ENCODE measurements around the gene PDE6D. TPM values are rescaled to one million over a fixed set of nuclear protein-coding genes. Genes with fewer than 3 reads are reported as not detected.

Gene PDE6D
- total RNA-seq, 4 donors from 2014 or later, result 13.5 to 24.0 (median 16.1) TPM

DNA sequence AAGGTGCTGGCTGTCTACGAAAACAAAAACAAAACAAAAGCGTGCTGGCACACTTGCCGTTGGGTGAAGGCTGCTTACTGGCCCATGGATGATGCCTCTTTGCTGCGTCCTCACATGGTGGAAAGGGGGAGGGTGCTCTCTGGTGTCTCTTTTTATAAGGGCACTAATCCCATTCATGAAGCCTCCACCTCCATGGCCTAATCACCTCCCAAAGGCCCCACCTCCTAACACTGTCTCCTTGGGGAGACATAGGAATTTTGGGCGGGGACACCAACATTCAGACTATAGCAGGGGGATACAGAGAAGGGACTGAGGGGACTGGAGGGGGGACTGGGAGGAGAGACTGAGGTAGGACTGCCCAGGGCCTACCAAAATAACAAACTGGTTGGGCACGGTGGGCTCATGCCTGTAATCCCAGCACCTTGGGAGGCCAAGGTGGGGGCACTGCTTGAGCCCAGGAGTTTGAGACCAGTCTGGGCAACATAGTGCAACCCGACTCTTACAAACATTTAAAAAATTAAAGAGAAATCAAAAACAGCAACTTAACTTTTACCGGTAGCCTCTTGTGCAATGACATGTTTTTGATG is 58.3 kb downstream of the PDE6D start:
- Histone ChIP-seq H3K27me3 (no peaks in the 10 kb centered on the region), H3K36me3 (no peaks in the 10 kb centered on the region), H3K4me3 (no peak overlapping the region), H3K9me3 (no peaks in the 10 kb centered on the region), H3K27ac (no peak overlapping the region), H3K4me1 (no peaks in the 10 kb centered on the region)
- no peak for DNase-seq
- no peak for TF ChIP-seq POLR2A (IDR thresholded peaks at IDR 0.05)
- TF ChIP-seq, protein P1, sequence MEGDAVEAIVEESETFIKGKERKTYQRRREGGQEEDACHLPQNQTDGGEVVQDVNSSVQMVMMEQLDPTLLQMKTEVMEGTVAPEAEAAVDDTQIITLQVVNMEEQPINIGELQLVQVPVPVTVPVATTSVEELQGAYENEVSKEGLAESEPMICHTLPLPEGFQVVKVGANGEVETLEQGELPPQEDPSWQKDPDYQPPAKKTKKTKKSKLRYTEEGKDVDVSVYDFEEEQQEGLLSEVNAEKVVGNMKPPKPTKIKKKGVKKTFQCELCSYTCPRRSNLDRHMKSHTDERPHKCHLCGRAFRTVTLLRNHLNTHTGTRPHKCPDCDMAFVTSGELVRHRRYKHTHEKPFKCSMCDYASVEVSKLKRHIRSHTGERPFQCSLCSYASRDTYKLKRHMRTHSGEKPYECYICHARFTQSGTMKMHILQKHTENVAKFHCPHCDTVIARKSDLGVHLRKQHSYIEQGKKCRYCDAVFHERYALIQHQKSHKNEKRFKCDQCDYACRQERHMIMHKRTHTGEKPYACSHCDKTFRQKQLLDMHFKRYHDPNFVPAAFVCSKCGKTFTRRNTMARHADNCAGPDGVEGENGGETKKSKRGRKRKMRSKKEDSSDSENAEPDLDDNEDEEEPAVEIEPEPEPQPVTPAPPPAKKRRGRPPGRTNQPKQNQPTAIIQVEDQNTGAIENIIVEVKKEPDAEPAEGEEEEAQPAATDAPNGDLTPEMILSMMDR (IDR thresholded peaks at IDR 0.05), result no peak
- intact Hi-C loops (cut with DNase I), result no loop called here
- WGBS, 2 donors, result 87 to 91% methylated on average over 7 of the region's 8 CpGs

DNA sequence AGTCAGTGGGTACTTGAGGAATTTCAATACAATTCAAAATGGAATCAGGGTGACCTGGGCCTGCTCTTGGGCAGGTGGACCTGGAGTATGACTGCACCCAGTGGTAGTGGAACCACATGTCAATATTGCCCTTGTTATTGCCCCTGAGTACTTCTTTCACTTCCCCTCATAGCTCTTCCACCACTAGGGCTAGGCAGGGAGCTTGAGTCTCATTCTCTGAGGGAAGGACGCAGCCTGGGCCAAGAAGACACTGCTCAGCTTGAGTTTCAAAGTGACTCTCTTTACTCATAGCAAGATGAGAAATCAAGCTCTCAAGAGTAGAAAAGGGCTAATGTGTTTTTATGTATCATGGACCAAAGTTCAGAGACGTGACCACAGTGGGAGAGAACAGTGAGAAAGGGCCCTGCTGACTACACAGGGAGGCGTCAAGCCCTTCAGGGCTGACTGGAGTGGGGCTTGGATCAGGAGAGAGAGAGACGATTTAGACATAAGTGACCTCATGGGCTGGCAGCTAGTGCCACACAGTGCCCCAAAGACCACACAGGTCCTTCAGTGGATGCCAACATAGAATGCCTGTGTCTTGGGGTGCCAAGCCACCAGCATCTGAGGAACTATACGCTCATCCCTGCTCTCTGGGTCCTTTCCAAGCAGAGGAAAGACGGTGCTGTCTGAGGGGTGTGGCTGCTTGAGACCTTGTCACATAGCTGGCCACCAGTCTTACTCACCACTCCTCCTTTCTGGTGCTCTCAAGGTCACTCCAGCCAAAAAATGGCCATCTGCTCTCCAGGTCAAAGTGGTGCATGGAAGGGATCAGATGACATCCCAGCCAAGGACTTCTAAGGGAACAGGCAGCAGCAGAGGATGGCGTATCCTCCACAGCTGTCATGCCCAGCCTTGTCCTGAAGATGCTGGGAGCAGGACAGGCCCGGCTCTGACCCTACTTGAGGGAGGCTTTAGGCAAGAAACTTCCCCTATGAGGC is 59.8 kb downstream of the PDE6D start:
- Histone ChIP-seq H3K36me3 (no peaks in the 10 kb centered on the region), H3K4me3 (no peak overlapping the region), H3K4me1 (no peaks in the 10 kb centered on the region), H3K27ac (no peak overlapping the region), H3K27me3 (no peaks in the 10 kb centered on the region), H3K9me3 (no peaks in the 10 kb centered on the region)
- intact Hi-C loops (cut with DNase I), result no loop called here
- no peak for DNase-seq
- TF ChIP-seq, protein P1 (IDR thresholded peaks at IDR 0.05), result no peak
- TF ChIP-seq POLR2A (IDR thresholded peaks at IDR 0.05), result no peak
- WGBS, 2 donors, result 60 to 61% methylated on average over 6 to 8 of the region's 8 CpGs

DNA sequence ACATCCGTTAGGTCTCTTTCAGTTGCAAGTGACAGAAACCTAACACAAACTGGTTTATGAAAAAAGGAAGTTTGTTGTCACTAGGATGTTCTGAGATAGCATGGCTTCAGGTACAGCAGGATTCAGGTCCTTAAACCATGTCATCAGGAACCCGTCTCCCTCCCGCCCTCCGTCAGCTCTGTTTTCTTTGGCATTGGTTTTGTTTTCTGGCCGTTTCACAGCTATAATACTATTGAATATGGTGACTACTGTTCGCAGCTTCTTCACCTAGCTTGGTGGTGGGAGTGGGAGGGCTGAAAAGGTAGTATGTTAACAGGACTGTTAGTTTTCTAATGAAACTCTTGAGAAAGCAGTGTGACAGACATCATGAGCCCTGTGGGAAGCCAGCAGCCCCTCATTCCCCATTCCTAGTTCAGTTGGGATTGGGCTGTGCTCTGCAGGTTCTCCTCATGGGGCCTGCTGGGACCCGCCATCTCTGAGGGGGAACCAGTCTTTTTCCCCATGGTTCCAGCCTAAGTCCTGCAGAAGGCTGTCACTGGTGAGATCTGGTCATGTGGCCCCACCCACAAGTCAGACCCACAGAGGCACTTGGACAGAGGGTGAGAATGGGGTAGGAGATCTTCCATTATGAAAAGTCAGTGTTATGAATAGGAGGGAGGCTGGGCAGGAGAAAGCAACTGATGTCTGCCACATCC is 60.6 kb downstream of the PDE6D start:
- Histone ChIP-seq H3K4me3 (no peak overlapping the region), H3K27me3 (no peaks in the 10 kb centered on the region), H3K27ac (no peak overlapping the region), H3K9me3 (no peaks in the 10 kb centered on the region), H3K36me3 (no peaks in the 10 kb centered on the region), H3K4me1 (peaks cover 0 to 1% (median 0%) of the 10 kb centered on the region in 3 donors)
- TF ChIP-seq, protein P1 (IDR thresholded peaks at IDR 0.05), result no peak
- TF ChIP-seq POLR2A (IDR thresholded peaks at IDR 0.05), result no peak
- WGBS, 2 donors, result 81 to 85% methylated on average over 5 to 6 of the region's 7 CpGs
- no peak for DNase-seq
- intact Hi-C loops (cut with DNase I), result no loop called here

DNA sequence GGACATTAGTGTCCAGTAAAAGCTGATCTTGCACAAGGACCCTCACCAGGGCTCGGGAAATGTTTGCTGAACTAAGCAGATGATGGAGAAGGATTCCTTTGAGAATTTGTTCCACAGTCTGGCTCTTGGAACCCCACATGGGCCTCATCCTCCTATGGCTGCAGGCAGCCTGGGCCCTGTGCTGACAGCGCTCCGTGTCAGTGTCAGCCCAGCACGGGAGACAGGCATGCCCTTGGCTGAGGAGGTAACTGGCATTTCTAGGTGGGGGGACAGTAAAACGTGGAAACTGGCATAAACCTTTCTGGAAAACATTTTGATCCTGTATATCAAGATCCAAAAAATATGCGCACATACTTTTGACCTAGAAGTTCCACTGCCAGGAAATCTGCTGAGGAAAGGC is 62.3 kb downstream of the PDE6D start:
- TF ChIP-seq, protein P1 (IDR thresholded peaks at IDR 0.05), result no peak
- no peak for TF ChIP-seq POLR2A (IDR thresholded peaks at IDR 0.05)
- intact Hi-C loops (cut with DNase I), result no loop called here
- no peaks in the 10 kb centered on the region for H3K9me3 ChIP-seq
- H3K4me1 ChIP-seq, result peaks cover 8 to 18% (median 11%) of the 10 kb centered on the region in 3 donors
- H3K36me3 ChIP-seq, result peaks cover 0 to 8% (median 0%) of the 10 kb centered on the region in 3 donors
- no peak for DNase-seq
- no peak overlapping the region for H3K27ac ChIP-seq
- 78 to 87% methylated on average over 5 to 6 of the region's 6 CpGs for WGBS, 2 donors
- H3K4me3 ChIP-seq, result no peak overlapping the region
- H3K27me3 ChIP-seq, result no peaks in the 10 kb centered on the region
